ENCODE results near the gene DNAJA4.

GRCh38 chr15:78274994-78275393 lies 10.6 kb downstream of the DNAJA4 start:
- TF ChIP-seq CTCF (IDR thresholded peaks at IDR 0.05) (no peak), POLR2A (IDR thresholded peaks at IDR 0.05) (no peak)

Measured in vagina (tissue), 2 donors.